Measurements from ENCODE around the gene ING5.

Gene ING5

DNA sequence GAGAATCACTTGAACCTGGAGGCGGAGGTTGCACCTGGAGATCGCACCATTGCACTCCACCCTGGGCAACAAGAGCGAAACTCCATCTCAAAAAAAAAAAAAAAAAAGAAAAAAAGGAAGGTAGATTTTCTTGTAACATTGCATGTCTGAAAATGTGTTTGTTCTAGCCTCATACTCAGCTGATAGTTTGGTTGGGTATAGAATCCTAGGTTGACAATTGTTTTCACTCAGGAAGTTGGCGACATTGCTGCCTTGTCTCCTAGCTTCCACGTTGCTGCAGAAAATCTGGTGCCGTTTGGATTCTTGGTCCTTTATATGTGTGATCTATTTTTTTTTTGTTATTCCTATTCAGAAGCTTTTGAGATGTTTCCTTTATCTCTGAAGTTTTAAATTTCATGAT is 4.7 kb downstream of the ING5 start:
- peaks cover 44% of the 10 kb centered on the region for H3K36me3 ChIP-seq (replicated peaks)
- no peaks in the 10 kb centered on the region for H3K27me3 ChIP-seq (replicated peaks)
- no peak for TF ChIP-seq CTCF (IDR thresholded peaks at IDR 0.05; ENCODE audit: low read depth, low read length, missing control alignments)
- in situ Hi-C loops (cut with HindIII; ENCODE audit: low pct_ligation_motif_present, low sequenced_read_pairs), result no loop called here
- H3K27ac ChIP-seq, result no peak overlapping the region
- DNase-seq, result no peak
- no peak overlapping the region for H3K4me3 ChIP-seq (ENCODE audit: low read depth, low read length)

DNA sequence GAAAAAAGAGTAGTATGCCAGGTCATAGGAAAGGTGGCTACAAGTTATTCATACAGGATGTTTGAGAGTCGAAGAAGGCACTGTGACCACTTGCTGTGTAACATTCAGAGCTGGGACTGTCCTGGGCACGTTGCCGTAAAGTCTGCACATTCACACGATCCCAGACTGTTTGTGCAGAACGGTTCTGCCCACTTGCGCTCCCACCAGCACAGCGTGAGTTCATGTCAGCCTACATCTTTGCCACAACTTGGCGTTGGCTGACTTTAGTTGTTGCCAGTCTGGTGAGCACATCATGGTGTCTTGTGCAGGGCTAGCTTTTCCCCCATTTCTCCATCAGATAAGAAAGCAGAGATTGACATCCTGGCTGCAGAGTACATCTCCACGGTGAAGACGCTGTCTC is 7.0 kb downstream of the ING5 start:
- no peak overlapping the region for H3K4me3 ChIP-seq (ENCODE audit: low read depth, low read length)
- no peak for TF ChIP-seq CTCF (IDR thresholded peaks at IDR 0.05; ENCODE audit: low read depth, low read length, missing control alignments)
- peaks cover 57% of the 10 kb centered on the region for H3K36me3 ChIP-seq (replicated peaks)
- no peak overlapping the region for H3K27ac ChIP-seq
- DNase-seq, result no peak
- in situ Hi-C loops (cut with HindIII; ENCODE audit: low pct_ligation_motif_present, low sequenced_read_pairs), result no loop called here
- no peaks in the 10 kb centered on the region for H3K27me3 ChIP-seq (replicated peaks)

GRCh38 chr2:241719093-241719492 is 17.3 kb downstream of the ING5 start:
- Histone ChIP-seq H3K36me3 (replicated peaks) (peaks cover 50% of the 10 kb centered on the region), H3K27me3 (replicated peaks) (no peaks in the 10 kb centered on the region), H3K4me3 (ENCODE audit: low read depth, low read length) (no peak overlapping the region), H3K27ac (no peak overlapping the region)
- in situ Hi-C loops (cut with HindIII; ENCODE audit: low pct_ligation_motif_present, low sequenced_read_pairs), result no loop called here
- no peak for TF ChIP-seq CTCF (IDR thresholded peaks at IDR 0.05; ENCODE audit: low read depth, low read length, missing control alignments)
- DNase-seq, result no peak

- Histone ChIP-seq H3K4me3 (ENCODE audit: low read depth, low read length) (no peak overlapping the region), H3K27ac (no peak overlapping the region), H3K27me3 (replicated peaks) (no peaks in the 10 kb centered on the region), H3K36me3 (replicated peaks) (peaks cover 48% of the 10 kb centered on the region)
- in situ Hi-C loops (cut with HindIII; ENCODE audit: low pct_ligation_motif_present, low sequenced_read_pairs), result no loop called here
- no peak for DNase-seq
- TF ChIP-seq CTCF (IDR thresholded peaks at IDR 0.05; ENCODE audit: low read depth, low read length, missing control alignments), result no peak
These were observed 18.3 kb downstream of the ING5 start for GRCh38 chr2:241720099-241720498.

DNA sequence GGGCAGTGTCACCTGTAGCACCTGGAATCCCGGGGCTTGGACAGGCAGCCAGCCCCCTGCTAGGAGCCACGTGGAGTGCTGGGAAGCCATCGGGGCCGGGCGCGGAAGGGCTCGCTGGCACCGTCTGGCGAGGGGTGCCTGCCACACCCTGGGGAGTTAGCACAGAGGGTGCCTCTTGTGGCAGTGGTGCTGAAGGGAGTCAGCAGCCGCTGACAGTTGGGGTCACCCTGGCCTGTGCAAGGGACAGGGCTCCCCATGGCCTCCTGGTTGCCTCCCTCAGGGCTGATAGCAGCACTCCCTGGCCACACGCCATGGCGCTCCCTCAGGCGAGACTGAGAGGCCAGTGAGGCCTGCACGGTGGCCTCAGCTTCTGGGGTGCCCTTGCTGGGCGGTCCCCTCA is 18.7 kb downstream of the ING5 start:
- DNase-seq, result no peak
- in situ Hi-C loops (cut with HindIII; ENCODE audit: low pct_ligation_motif_present, low sequenced_read_pairs), result no loop called here
- H3K4me3 ChIP-seq (ENCODE audit: low read depth, low read length), result no peak overlapping the region
- no peak overlapping the region for H3K27ac ChIP-seq
- H3K36me3 ChIP-seq (replicated peaks), result peaks cover 48% of the 10 kb centered on the region
- no peak for TF ChIP-seq CTCF (IDR thresholded peaks at IDR 0.05; ENCODE audit: low read depth, low read length, missing control alignments)
- no peaks in the 10 kb centered on the region for H3K27me3 ChIP-seq (replicated peaks)

GRCh38 chr2:241721852-241722251 is 20.0 kb downstream of the ING5 start:
- peaks cover 45% of the 10 kb centered on the region for H3K36me3 ChIP-seq (replicated peaks)

More at GRCh38 chr2:241721852-241722251, 20.0 kb downstream of the ING5 start:
- Histone ChIP-seq H3K27me3 (replicated peaks) (no peaks in the 10 kb centered on the region), H3K4me3 (ENCODE audit: low read depth, low read length) (no peak overlapping the region), H3K27ac (no peak overlapping the region)
- no peak for TF ChIP-seq CTCF (IDR thresholded peaks at IDR 0.05; ENCODE audit: low read depth, low read length, missing control alignments)
- in situ Hi-C loops (cut with HindIII; ENCODE audit: low pct_ligation_motif_present, low sequenced_read_pairs), result no loop called here
- no peak for DNase-seq
